ENCODE results near the gene MCC.
"Not testable (repeated sequence)": the region's sequence is repeated elsewhere in the genome, so short reads cannot be mapped to it uniquely, and the experiment has no call there.

The MCC gene

DNA sequence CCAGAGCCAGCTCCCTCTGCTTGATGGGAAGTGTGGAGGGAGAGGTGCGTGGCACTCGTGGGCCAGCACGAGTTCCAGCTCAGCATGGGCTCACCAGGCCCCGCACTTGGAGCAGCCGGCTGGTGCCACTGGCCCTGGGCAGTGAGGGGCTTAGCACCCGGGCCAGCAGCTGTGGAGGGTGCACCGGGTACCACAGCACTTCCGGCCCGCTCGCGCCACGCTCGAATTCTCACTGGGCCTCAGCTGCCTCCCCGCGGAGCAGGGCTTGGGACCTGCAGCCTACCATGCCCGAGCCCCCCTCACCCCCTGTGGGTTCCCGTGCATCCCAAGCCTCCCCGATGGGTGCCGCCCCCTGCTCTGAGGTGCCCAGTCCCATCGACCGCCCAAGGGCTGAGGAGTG, 413.2 kb downstream of the MCC start:
- DNase-seq (ENCODE audit: low spot score), result no peak
- TF ChIP-seq, protein P1, sequence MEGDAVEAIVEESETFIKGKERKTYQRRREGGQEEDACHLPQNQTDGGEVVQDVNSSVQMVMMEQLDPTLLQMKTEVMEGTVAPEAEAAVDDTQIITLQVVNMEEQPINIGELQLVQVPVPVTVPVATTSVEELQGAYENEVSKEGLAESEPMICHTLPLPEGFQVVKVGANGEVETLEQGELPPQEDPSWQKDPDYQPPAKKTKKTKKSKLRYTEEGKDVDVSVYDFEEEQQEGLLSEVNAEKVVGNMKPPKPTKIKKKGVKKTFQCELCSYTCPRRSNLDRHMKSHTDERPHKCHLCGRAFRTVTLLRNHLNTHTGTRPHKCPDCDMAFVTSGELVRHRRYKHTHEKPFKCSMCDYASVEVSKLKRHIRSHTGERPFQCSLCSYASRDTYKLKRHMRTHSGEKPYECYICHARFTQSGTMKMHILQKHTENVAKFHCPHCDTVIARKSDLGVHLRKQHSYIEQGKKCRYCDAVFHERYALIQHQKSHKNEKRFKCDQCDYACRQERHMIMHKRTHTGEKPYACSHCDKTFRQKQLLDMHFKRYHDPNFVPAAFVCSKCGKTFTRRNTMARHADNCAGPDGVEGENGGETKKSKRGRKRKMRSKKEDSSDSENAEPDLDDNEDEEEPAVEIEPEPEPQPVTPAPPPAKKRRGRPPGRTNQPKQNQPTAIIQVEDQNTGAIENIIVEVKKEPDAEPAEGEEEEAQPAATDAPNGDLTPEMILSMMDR (IDR thresholded peaks at IDR 0.05; ENCODE audit: borderline replicate concordance, control extremely low read depth, extremely low read depth, insufficient read depth, missing control alignments), result no peak
- in situ Hi-C loops (cut with MboI; ENCODE audit: low sequenced_read_pairs, unreplicated experiment), result no loop called here

DNA sequence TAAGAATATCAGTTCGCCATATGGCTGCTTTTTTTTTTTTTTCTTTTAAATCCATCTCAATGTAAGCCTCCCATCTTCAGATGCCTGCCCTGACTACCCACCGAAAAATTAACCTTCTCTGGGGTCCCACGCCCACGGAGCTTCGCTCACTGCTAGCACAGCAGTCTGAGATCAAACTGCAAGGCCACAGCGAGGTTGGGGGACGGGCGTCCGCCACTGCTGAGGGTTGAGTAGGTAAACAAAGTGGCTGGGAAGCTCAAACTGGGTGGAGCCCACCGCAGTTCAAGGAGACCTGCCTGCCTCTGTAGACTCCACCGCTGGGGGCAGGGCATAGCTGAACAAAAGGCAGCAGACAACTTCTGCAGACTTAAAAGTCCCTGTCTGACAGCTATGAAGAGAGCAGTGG, 414.6 kb downstream of the MCC start:
- in situ Hi-C loops (cut with MboI; ENCODE audit: low sequenced_read_pairs, unreplicated experiment); DNase-seq (ENCODE audit: low spot score): not testable (repeated sequence)

DNA sequence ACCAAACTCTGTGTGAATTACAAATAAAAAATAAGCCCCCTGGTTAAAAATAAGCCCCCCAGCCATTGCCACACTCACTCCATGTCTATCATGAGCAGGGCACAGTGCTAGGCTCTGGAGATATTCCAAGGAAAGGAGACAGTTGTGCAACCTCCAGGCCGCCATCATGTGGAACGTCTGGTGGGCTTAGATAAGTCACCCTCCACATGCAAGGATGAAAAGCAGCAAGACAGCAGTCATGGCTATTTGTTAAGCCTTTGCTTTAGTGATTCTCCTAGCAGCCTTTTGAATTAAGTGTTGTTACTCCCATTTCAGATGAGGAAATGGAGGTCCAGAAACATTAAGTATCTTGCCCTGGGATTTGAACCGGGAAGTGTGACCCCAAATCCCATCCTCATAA, 416.9 kb downstream of the MCC start:
- TF ChIP-seq, protein P1 (IDR thresholded peaks at IDR 0.05; ENCODE audit: borderline replicate concordance, control extremely low read depth, extremely low read depth, insufficient read depth, missing control alignments), result no peak
- in situ Hi-C loops (cut with MboI; ENCODE audit: low sequenced_read_pairs, unreplicated experiment), result no loop called here
- no peak for DNase-seq (ENCODE audit: low spot score)

DNA sequence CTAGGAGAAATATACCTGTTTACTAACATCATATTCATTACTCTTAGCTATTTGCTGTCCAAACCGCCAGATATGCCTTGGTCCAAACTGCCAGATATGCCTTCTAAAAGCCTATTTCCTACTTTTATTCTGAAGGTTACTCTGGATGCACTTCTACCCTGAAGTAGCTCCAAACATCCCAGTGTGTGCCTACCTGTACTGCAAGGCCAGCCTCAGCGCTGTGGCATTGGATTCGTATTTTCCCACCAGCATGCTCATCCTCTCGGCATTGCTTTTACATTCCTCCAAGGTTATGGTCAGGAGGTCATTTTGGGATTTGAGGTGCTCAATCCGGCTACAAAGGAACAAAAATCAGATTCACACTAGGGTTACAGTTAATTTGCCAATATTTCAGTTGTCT, 417.4 kb downstream of the MCC start:
- no peak for DNase-seq (ENCODE audit: low spot score)
- TF ChIP-seq, protein P1 (IDR thresholded peaks at IDR 0.05; ENCODE audit: borderline replicate concordance, control extremely low read depth, extremely low read depth, insufficient read depth, missing control alignments), result no peak
- in situ Hi-C loops (cut with MboI; ENCODE audit: low sequenced_read_pairs, unreplicated experiment), result no loop called here

DNA sequence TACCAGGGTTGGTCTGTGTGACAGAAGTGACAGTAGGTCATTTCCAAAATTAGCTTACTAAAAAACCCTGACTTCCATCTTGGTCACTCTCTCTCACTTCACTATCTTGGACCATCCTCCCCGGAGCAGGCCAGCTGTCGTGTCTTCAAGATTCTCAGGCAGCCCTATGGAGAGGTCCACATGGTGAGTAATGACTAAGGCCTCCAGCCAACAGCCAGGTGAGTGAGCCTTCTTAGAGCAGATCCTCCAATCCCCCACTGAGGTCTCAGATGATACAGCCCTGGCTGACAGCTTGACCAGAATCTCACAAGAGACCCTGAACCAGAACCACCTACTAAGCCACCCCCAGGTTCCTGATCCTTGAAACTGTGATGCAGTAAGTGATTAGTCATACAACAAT, 419.7 kb downstream of the MCC start:
- TF ChIP-seq, protein P1 (IDR thresholded peaks at IDR 0.05; ENCODE audit: borderline replicate concordance, control extremely low read depth, extremely low read depth, insufficient read depth, missing control alignments), result no peak
- no peak for DNase-seq (ENCODE audit: low spot score)
- in situ Hi-C loops (cut with MboI; ENCODE audit: low sequenced_read_pairs, unreplicated experiment), result no loop called here

DNA sequence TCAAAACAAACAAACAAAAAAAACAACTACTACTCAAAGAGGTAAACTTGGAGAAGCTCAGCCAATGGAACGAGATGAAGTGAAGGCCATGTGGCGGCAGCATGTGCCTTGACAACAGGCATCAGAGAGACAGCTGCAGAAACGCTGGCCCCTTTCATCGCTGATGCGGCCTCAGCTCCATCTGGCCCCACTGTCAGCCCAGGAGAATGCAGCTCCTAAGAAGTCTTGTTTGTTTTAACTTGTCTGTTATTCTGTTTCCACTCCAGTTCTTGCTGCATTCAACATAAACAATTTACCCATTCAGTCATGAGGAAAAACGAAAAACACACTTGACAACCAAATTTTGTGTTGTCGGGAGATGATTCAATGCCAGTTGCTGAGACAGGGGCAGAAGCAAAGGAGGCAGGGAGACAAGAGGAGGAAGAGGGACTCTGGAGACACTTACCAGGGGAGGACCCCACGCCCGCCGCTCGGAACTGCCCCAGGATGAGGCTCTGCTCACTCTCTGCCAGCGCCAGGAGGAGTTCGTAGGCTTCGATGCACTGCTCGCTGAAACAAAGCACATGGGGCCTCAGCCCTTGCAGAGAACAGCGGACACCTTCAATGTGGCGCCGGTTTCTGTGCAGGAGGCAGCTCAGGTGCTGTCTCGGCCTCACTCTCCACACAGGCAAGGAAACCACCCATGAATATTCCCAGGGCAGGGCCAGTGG, 420.5 kb downstream of the MCC start:
- no peak for DNase-seq (ENCODE audit: low spot score)
- in situ Hi-C loops (cut with MboI; ENCODE audit: low sequenced_read_pairs, unreplicated experiment), result no loop called here

DNA sequence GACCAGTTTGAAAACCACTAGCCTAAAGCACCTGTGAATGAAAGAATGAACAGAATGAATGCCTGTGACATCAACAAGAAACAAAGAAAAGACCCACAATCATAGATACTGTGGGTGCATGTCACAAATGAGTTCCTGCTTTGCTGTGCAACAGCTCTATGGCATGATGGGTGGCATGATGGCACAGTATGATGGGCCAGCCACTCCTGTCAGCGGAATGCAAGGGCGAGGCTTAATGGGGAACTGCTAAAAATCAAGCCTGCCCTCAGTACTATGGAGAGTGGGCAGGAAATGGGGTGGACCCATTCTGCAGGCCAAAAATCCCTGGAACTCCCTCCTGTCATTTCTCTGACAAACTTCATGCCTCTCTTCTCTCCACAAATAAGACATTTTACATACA, 422.6 kb downstream of the MCC start:
- in situ Hi-C loops (cut with MboI; ENCODE audit: low sequenced_read_pairs, unreplicated experiment), result no loop called here

More for the DNA sequence above, 420.5 kb downstream of the MCC start:
- TF ChIP-seq, protein P1 (IDR thresholded peaks at IDR 0.05; ENCODE audit: borderline replicate concordance, control extremely low read depth, extremely low read depth, insufficient read depth, missing control alignments), result no peak

More for the DNA sequence above, 422.6 kb downstream of the MCC start:
- no peak for DNase-seq (ENCODE audit: low spot score)
- TF ChIP-seq, protein P1 (IDR thresholded peaks at IDR 0.05; ENCODE audit: borderline replicate concordance, control extremely low read depth, extremely low read depth, insufficient read depth, missing control alignments), result no peak

Measured in GM13976 (cell line).